Measurements from ENCODE around the gene NPAS3. TPM values are rescaled to one million over a fixed set of nuclear protein-coding genes. Genes with fewer than 3 reads are reported as not detected.

Gene NPAS3
- total and polyA plus RNA-seq, 7 donors = 0.36 to 6.4 (median 4.6) TPM; not detected in 2

GRCh38 chr14:32947081-32947480 is 8.4 kb downstream of the NPAS3 start:
- intact Hi-C loops (cut with DNase I) = loop anchor here (10.0 kb wide), 1 partner anchor 58 kb away; no protein-coding TSS in a partner anchor
- no peak for TF ChIP-seq EP300 (IDR thresholded peaks at IDR 0.05)
- TF ChIP-seq POLR2A (IDR thresholded peaks at IDR 0.05) = no peak
- TF ChIP-seq POLR2AphosphoS5 (IDR thresholded peaks at IDR 0.05) = no peak
- no peak for TF ChIP-seq CTCF (IDR thresholded peaks at IDR 0.05)
- DNase-seq = no peak
- H3K27me3 ChIP-seq = no peaks in the 10 kb centered on the region
- 92% methylated on average over 1 of the region's 1 CpG for WGBS, 2 donors
- no peak overlapping the region for H3K4me3 ChIP-seq
- H3K4me1 ChIP-seq = peaks cover 0 to 12% (median 0%) of the 10 kb centered on the region in 4 donors
- no peaks in the 10 kb centered on the region for H3K9me3 ChIP-seq
- no peak overlapping the region for H3K27ac ChIP-seq
- no peaks in the 10 kb centered on the region for H3K36me3 ChIP-seq

DNA sequence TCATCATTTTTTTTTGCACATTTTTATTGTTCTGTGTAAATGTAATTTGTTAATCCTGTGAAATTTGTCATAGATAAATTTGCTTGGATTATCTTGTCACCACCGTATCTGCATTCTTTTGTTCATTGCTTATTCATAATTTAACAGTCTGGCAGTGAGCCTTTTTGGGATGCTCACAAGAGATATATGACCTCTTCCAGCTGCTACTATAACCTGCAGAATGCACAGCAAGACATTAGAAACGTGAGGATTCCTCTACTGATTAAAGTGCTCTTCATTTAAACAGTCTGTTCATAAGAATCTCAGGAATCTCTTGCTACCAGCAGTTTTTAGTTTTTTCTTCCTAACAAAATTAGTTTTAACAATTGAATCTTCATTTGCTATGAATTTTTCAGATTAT is 9.1 kb downstream of the NPAS3 start:
- no peaks in the 10 kb centered on the region for H3K27me3 ChIP-seq
- no peaks in the 10 kb centered on the region for H3K36me3 ChIP-seq
- H3K4me1 ChIP-seq = peaks cover 0 to 12% (median 0%) of the 10 kb centered on the region in 4 donors
- no peak overlapping the region for H3K27ac ChIP-seq
- no peak for DNase-seq
- 42 to 60% methylated on average over 2 of the region's 2 CpGs for WGBS, 2 donors
- TF ChIP-seq CTCF (IDR thresholded peaks at IDR 0.05) (no peak), POLR2AphosphoS5 (IDR thresholded peaks at IDR 0.05) (no peak), EP300 (IDR thresholded peaks at IDR 0.05) (no peak), POLR2A (IDR thresholded peaks at IDR 0.05) (no peak)
- H3K4me3 ChIP-seq = no peak overlapping the region
- intact Hi-C loops (cut with DNase I) = loop anchor here (10.0 kb wide), 1 partner anchor 57 kb away; no protein-coding TSS in a partner anchor
- H3K9me3 ChIP-seq = no peaks in the 10 kb centered on the region

DNA sequence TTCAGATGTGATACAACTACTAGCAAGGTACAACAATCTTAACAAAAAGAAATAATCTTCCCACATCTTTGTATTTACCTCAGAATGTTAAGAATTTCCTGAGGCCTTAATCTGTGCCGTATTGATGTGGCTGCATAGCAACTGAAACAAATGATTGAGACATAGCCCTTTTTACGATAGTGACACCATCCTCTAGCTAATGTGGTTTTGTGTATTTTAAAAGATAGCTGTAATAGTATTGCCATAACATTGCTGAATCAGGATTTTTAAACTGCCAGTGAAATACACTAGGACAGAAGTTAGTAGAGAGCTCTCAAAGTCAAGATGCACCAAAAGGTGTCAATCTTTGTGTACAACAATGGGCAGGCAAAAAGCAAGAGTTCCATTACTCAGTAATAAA is 11.9 kb downstream of the NPAS3 start:
- DNase-seq = no peak
- Histone ChIP-seq H3K36me3 (no peaks in the 10 kb centered on the region), H3K4me1 (peaks cover 0 to 9% (median 0%) of the 10 kb centered on the region in 4 donors), H3K9me3 (no peaks in the 10 kb centered on the region), H3K4me3 (no peak overlapping the region), H3K27me3 (no peaks in the 10 kb centered on the region), H3K27ac (no peak overlapping the region)
- intact Hi-C loops (cut with DNase I) = no loop called here
- 74 to 82% methylated on average over 2 of the region's 2 CpGs for WGBS, 2 donors
- no peak for TF ChIP-seq POLR2A (IDR thresholded peaks at IDR 0.05)
- no peak for TF ChIP-seq EP300 (IDR thresholded peaks at IDR 0.05)
- no peak for TF ChIP-seq CTCF (IDR thresholded peaks at IDR 0.05)
- TF ChIP-seq POLR2AphosphoS5 (IDR thresholded peaks at IDR 0.05) = no peak

DNA sequence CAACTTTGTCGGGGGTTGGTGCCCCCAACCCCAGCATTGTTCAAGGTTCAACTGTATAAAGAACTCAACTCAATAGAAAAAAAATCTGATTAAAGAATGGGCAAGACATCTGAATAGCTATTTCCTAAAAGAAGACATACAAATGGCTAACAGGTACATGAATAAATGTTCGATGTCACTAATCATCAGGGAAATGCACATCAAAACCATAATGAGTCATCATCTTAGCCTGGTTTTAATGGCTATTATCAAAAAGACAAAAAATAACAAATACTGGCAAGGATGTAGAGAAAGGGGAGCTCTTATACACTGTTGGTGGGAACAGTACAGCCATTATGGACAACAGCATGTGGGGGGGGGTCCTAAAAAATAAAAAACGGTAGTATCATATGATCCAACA is 28.7 kb downstream of the NPAS3 start:
- intact Hi-C loops (cut with DNase I) = no loop called here
- Histone ChIP-seq H3K9me3 (no peaks in the 10 kb centered on the region), H3K36me3 (no peaks in the 10 kb centered on the region), H3K4me1 (no peaks in the 10 kb centered on the region), H3K27ac (no peak overlapping the region), H3K4me3 (no peak overlapping the region), H3K27me3 (no peaks in the 10 kb centered on the region)
- TF ChIP-seq EP300 (IDR thresholded peaks at IDR 0.05) (no peak), CTCF (IDR thresholded peaks at IDR 0.05) (no peak), POLR2A (IDR thresholded peaks at IDR 0.05) (no peak), POLR2AphosphoS5 (IDR thresholded peaks at IDR 0.05) (no peak)
- WGBS, 2 donors = 85 to 89% methylated on average over 3 of the region's 3 CpGs
- no peak for DNase-seq

GRCh38 chr14:32968972-32969544 is 30.4 kb downstream of the NPAS3 start:
- H3K27ac ChIP-seq = no peak overlapping the region
- no peaks in the 10 kb centered on the region for H3K4me1 ChIP-seq
- TF ChIP-seq POLR2A (IDR thresholded peaks at IDR 0.05) (no peak), EP300 (IDR thresholded peaks at IDR 0.05) (no peak), POLR2AphosphoS5 (IDR thresholded peaks at IDR 0.05) (no peak), CTCF (IDR thresholded peaks at IDR 0.05) (no peak)
- no peaks in the 10 kb centered on the region for H3K36me3 ChIP-seq
- WGBS, 2 donors = 85 to 91% methylated on average over 2 of the region's 2 CpGs
- no peaks in the 10 kb centered on the region for H3K9me3 ChIP-seq
- no peaks in the 10 kb centered on the region for H3K27me3 ChIP-seq
- no peak overlapping the region for H3K4me3 ChIP-seq
- DNase-seq = no peak
- intact Hi-C loops (cut with DNase I) = no loop called here

Measured in sigmoid colon (tissue), 7 donors.